KMS-11 (cell line): ENCODE measurements around the gene CPED1.

Experiments
- H2AFZ ChIP-seq: fragments of 200-600 bp; sonication (generic); 2 replicates; pipeline ENCODE4 v1.6.1; 2016; ENCODE audit warnings: antibody characterized with exemption, mixed run types, low read depth
- H3K27ac ChIP-seq: fragments of 200-600 bp; sonication (generic); 2 replicates; pipeline ENCODE4 v1.6.1; 2016; ENCODE audit warnings: mild to moderate bottlenecking, mixed run types
- H3K27me3 ChIP-seq: fragments of 200-600 bp; sonication (generic); 2 replicates; pipeline ENCODE4 v1.6.1; 2017; ENCODE audit warnings: mild to moderate bottlenecking, low read depth, mixed run types, moderate library complexity; ENCODE audit not compliant: insufficient read depth
- H3K36me3 ChIP-seq: fragments of 200-600 bp; sonication (generic); 2 replicates; pipeline ENCODE4 v1.6.1; 2017; ENCODE audit warnings: mild to moderate bottlenecking, mixed run types; ENCODE audit not compliant: insufficient read depth
- H3K4me1 ChIP-seq: fragments of 200-600 bp; sonication (generic); 2 replicates; pipeline ENCODE4 v1.6.1; 2016; ENCODE audit warnings: mild to moderate bottlenecking, low read depth, mixed run types; ENCODE audit not compliant: poor library complexity, severe bottlenecking
- H3K4me2 ChIP-seq: fragments of 200-600 bp; sonication (generic); 2 replicates; pipeline ENCODE4 v1.7.0; 2016; ENCODE audit warnings: mild to moderate bottlenecking, mixed run types
- H3K4me3 ChIP-seq: fragments of 200-600 bp; sonication (generic); IDR thresholded peaks from 2 replicates; pipeline ENCODE4 v1.6.1; 2017; ENCODE audit warnings: low read depth, low read length, mixed read lengths; ENCODE audit not compliant: insufficient read depth
- H3K79me2 ChIP-seq: fragments of 200-600 bp; sonication (generic); 2 replicates; pipeline ENCODE4 v1.6.1; 2016; ENCODE audit warnings: low read depth, mixed run types; ENCODE audit not compliant: insufficient read depth
- H3K9ac ChIP-seq: fragments of 200-600 bp; sonication (generic); 2 replicates; pipeline ENCODE4 v1.6.1; 2016; ENCODE audit warnings: mild to moderate bottlenecking, mixed run types
- H4K20me1 ChIP-seq: fragments of 200-600 bp; sonication (generic); 2 replicates; pipeline ENCODE4 v1.6.1; 2016; ENCODE audit warnings: mild to moderate bottlenecking, mixed run types; ENCODE audit not compliant: insufficient read depth
- TF ChIP-seq, protein P1 (sequence below): fragments of 200-600 bp; sonication (generic); conservative IDR thresholded peaks from 2 replicates; pipeline ENCODE4 v1.6.1; 2017; ENCODE audit warnings: low read depth, mild to moderate bottlenecking, antibody characterized with exemption, low read length, moderate library complexity, mixed read lengths

CPED1 gene

GRCh38 chr7:121175826-121176225 is 187.3 kb downstream of the CPED1 start:
- Histone ChIP-seq H3K79me2 (no peaks in the 10 kb centered on the region), H3K27ac (no peak overlapping the region), H3K27me3 (no peaks in the 10 kb centered on the region), H4K20me1 (no peaks in the 10 kb centered on the region), H3K4me1 (peaks cover 22% of the 10 kb centered on the region), H2AFZ (no peak overlapping the region), H3K36me3 (no peaks in the 10 kb centered on the region), H3K9ac (no peak overlapping the region), H3K4me2 (no peak overlapping the region), H3K4me3 (no peak overlapping the region)
- TF ChIP-seq, protein P1, sequence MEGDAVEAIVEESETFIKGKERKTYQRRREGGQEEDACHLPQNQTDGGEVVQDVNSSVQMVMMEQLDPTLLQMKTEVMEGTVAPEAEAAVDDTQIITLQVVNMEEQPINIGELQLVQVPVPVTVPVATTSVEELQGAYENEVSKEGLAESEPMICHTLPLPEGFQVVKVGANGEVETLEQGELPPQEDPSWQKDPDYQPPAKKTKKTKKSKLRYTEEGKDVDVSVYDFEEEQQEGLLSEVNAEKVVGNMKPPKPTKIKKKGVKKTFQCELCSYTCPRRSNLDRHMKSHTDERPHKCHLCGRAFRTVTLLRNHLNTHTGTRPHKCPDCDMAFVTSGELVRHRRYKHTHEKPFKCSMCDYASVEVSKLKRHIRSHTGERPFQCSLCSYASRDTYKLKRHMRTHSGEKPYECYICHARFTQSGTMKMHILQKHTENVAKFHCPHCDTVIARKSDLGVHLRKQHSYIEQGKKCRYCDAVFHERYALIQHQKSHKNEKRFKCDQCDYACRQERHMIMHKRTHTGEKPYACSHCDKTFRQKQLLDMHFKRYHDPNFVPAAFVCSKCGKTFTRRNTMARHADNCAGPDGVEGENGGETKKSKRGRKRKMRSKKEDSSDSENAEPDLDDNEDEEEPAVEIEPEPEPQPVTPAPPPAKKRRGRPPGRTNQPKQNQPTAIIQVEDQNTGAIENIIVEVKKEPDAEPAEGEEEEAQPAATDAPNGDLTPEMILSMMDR: no peak

GRCh38 chr7:121178452-121178851 is 189.9 kb downstream of the CPED1 start:
- Histone ChIP-seq H3K9ac (no peak overlapping the region), H3K27me3 (no peaks in the 10 kb centered on the region), H2AFZ (peak overlapping the region; percentile 74), H3K79me2 (no peaks in the 10 kb centered on the region), H4K20me1 (no peaks in the 10 kb centered on the region), H3K27ac (no peak overlapping the region), H3K36me3 (no peaks in the 10 kb centered on the region), H3K4me1 (peaks cover 22% of the 10 kb centered on the region), H3K4me2 (peak overlapping the region; percentile 52), H3K4me3 (no peak overlapping the region)
- TF ChIP-seq, protein P1: no peak

- Histone ChIP-seq H3K4me3 (no peak overlapping the region), H4K20me1 (no peaks in the 10 kb centered on the region), H3K36me3 (no peaks in the 10 kb centered on the region), H3K27ac (no peak overlapping the region), H3K79me2 (no peaks in the 10 kb centered on the region), H3K4me1 (peaks cover 22% of the 10 kb centered on the region), H2AFZ (peak overlapping the region; percentile 74), H3K27me3 (no peaks in the 10 kb centered on the region), H3K9ac (no peak overlapping the region), H3K4me2 (peak overlapping the region; percentile 52)
- TF ChIP-seq, protein P1: no peak
Observed at GRCh38 chr7:121178869-121179497, 190.5 kb downstream of the CPED1 start.

DNA sequence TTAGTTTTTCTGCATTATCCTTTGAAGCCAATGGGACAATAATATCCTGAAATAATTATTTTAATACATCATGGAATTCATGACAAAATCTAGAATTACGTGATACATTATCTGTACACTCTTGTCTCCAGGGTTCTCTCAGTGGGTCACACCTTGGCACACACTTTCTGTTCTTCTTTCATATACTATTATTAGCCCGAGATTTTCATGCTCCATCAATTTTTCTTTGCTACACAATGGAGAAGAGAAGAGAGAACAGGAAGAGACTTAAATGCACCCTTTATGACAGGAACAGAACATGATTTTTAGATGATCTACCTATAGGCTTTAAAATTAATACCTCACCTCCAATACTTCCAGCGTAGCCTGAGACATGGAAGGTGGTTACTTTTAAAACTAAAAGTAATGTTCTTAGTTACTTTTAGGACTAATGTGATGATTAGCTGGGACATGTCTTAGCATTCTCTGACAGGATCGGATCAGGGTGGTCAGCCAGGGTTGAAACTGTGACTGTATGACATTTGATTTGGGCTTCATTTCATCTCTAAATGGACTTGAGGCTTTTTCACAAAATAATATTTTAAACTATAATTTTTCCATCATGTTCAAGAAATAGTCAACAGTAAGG is 192.0 kb downstream of the CPED1 start:
- Histone ChIP-seq H4K20me1 (no peaks in the 10 kb centered on the region), H3K36me3 (no peaks in the 10 kb centered on the region), H3K9ac (no peak overlapping the region), H3K4me1 (peaks cover 22% of the 10 kb centered on the region), H3K27me3 (no peaks in the 10 kb centered on the region), H2AFZ (no peak overlapping the region), H3K27ac (no peak overlapping the region), H3K4me3 (no peak overlapping the region), H3K79me2 (no peaks in the 10 kb centered on the region), H3K4me2 (no peak overlapping the region; the same call in 1 of the 2 replicates)
- TF ChIP-seq, protein P1: no peak
